HG02973 (cell line): ENCODE data around the gene C19orf73.

Experiments
- ATAC-seq: cut with Tn5 transposase; IDR thresholded peaks from one replicate; pipeline ENCODE4 v1.9.1; 2021; ENCODE audit warnings: moderate library complexity; ENCODE audit not compliant: unreplicated experiment

Gene C19orf73

GRCh38 chr19:49070416-49070815 lies 48.5 kb downstream of the C19orf73 start:
- ATAC-seq: no peak

DNA sequence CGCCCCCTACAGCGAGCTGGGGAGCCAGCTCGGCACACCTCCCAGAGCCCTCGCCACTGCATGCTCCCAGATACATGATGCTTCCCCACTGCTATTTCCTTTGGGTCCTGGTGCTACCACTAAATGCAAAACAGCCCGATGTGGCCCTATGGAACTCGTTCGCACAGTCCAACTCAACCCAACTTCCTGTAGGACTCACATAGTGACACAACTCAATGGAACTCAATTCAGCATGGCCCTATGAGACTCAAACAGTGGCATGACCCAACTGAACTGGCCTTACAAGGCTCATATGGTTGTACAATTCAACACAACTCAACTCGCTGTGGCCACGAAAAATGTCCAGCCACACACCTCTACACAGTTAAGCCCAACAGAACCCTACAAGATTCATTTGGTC lies 49.9 kb downstream of the C19orf73 start:
- no peak for ATAC-seq
